ENCODE data around the gene ANXA3.

GRCh38 chr4:78647272-78647671, 95.7 kb downstream of the ANXA3 start:
- TF ChIP-seq CTCF (IDR thresholded peaks at IDR 0.05) = no peak
- TF ChIP-seq POLR2AphosphoS5 (IDR thresholded peaks at IDR 0.05) = no peak

Measured in breast epithelium (tissue), 3 donors.